LNCaP clone FGC (cell line): ENCODE results near the gene DDC.
"Not testable (repeated sequence)": the region's sequence is repeated elsewhere in the genome, so short reads cannot be mapped to it uniquely, and the experiment has no call there.

Experiments used
- DNase-seq: peaks from one replicate; pipeline ENCODE4 v3.0.0-alpha.2; 2011; ENCODE audit warnings: low read depth
- H3K4me3 ChIP-seq: 2 replicates; pipeline ENCODE4 v1.5.1; 2011; ENCODE audit warnings: mild to moderate bottlenecking, low read depth, low read length, control low read depth
- CTCF ChIP-seq: IDR thresholded peaks from 2 replicates; pipeline ENCODE4 v1.5.1; 2012; ENCODE audit warnings: mild to moderate bottlenecking; ENCODE audit not compliant: control insufficient read depth, insufficient read depth; ENCODE audit errors: extremely low read depth

The DDC gene

GRCh38 chr7:50590535-50590934 lies 25.3 kb upstream of the DDC start:
- TF ChIP-seq CTCF: no peak
- H3K4me3 ChIP-seq: no peak overlapping the region
- DNase-seq: no peak

GRCh38 chr7:50589364-50589763 lies 24.2 kb upstream of the DDC start:
- no peak for TF ChIP-seq CTCF
- DNase-seq: no peak
- H3K4me3 ChIP-seq: no peak overlapping the region

- H3K4me3 ChIP-seq: no peak overlapping the region
- no peak for DNase-seq
- no peak for TF ChIP-seq CTCF
Observed at GRCh38 chr7:50588937-50589336, 23.7 kb upstream of the DDC start.

GRCh38 chr7:50587737-50588136 lies 22.5 kb upstream of the DDC start:
- no peak overlapping the region for H3K4me3 ChIP-seq
- no peak for TF ChIP-seq CTCF
- no peak for DNase-seq

GRCh38 chr7:50584793-50585408 lies 19.7 kb upstream of the DDC start:
- TF ChIP-seq CTCF: no peak
- DNase-seq: peak; percentile 61
- H3K4me3 ChIP-seq: no peak overlapping the region

GRCh38 chr7:50584386-50584785 lies 19.2 kb upstream of the DDC start:
- DNase-seq: no peak
- no peak for TF ChIP-seq CTCF
- no peak overlapping the region for H3K4me3 ChIP-seq

- DNase-seq: not testable (repeated sequence)
Observed at GRCh38 chr7:50583295-50583694, 18.1 kb upstream of the DDC start.

GRCh38 chr7:50582271-50582670 lies 17.1 kb upstream of the DDC start:
- not testable (repeated sequence) for H3K4me3 ChIP-seq, DNase-seq

More at GRCh38 chr7:50583295-50583694, 18.1 kb upstream of the DDC start:
- H3K4me3 ChIP-seq: not testable (repeated sequence)

- DNase-seq, H3K4me3 ChIP-seq: not testable (repeated sequence)
Observed at GRCh38 chr7:50580666-50581065, 15.5 kb upstream of the DDC start.
